Fibroblast of lung (primary cell): Measurements from ENCODE around the gene ITGB4. TPM values are rescaled to one million over a fixed set of nuclear protein-coding genes. Genes with fewer than 3 reads are reported as not detected.
A peak's percentile ranks its signal among the peaks of the same experiment; 100 is the strongest.

ENCODE experiments used
- DNase-seq, 2 donors: peaks; one replicate each; pipeline versions ENCODE4 v3.0.0 to v3.0.0-alpha.2; 2010; ENCODE audit warnings: low read depth in 2 of 2
- H2AFZ ChIP-seq: 2 replicates; pipeline ENCODE4 v1.5.1; 2012; ENCODE audit warnings: low read length, control low read depth, inconsistent platforms
- H3K27ac ChIP-seq: 2 replicates; pipeline ENCODE4 v1.5.1; 2011; ENCODE audit warnings: low read length, control low read depth; ENCODE audit not compliant: insufficient read depth
- H3K27me3 ChIP-seq: 2 replicates; pipeline ENCODE4 v1.5.1; 2011; ENCODE audit warnings: mild to moderate bottlenecking, low read length; ENCODE audit not compliant: control insufficient read depth, insufficient read depth
- H3K36me3 ChIP-seq: 2 replicates; pipeline ENCODE4 v1.5.1; 2011; ENCODE audit warnings: low read length; ENCODE audit not compliant: control insufficient read depth, insufficient read depth
- H3K4me1 ChIP-seq: 2 replicates; pipeline ENCODE4 v1.5.1; 2011; ENCODE audit warnings: low read length; ENCODE audit not compliant: control insufficient read depth, insufficient read depth; ENCODE audit errors: extremely low read depth
- H3K4me2 ChIP-seq: 2 replicates; pipeline ENCODE4 v1.5.1; 2011; ENCODE audit warnings: low read length, control low read depth; ENCODE audit not compliant: insufficient read depth; ENCODE audit errors: extremely low read depth
- H3K4me3 ChIP-seq, 4 experiments: fragments of 200-600 bp in 1 of 4; sonication (generic) in 1 of 4; replicated peaks in 1 of 4; 2 replicates each; pipeline ENCODE4 v1.5.1; 2011 to 2016; ENCODE audit warnings: low read length in 4 of 4, low read depth in 3 of 4, mild to moderate bottlenecking in 3 of 4, control low read depth in 2 of 4, inconsistent platforms in 1 of 4, mixed read lengths in 1 of 4; ENCODE audit not compliant: insufficient read depth in 1 of 4; ENCODE audit errors: control extremely low read depth in 1 of 4
- H3K79me2 ChIP-seq: 2 replicates; pipeline ENCODE4 v1.5.1; 2012; ENCODE audit warnings: mild to moderate bottlenecking, low read length, inconsistent platforms; ENCODE audit not compliant: control insufficient read depth, insufficient read depth
- H3K9ac ChIP-seq: 2 replicates; pipeline ENCODE4 v1.5.1; 2011; ENCODE audit warnings: mild to moderate bottlenecking, low read length, control low read depth; ENCODE audit not compliant: insufficient read depth
- H3K9me3 ChIP-seq: 2 replicates; pipeline ENCODE4 v1.5.1; 2012; ENCODE audit warnings: low read depth, low read length; ENCODE audit not compliant: control insufficient read depth, insufficient read depth
- H4K20me1 ChIP-seq: 2 replicates; pipeline ENCODE4 v1.5.1; 2011; ENCODE audit warnings: low read length; ENCODE audit not compliant: control insufficient read depth, insufficient read depth; ENCODE audit errors: extremely low read depth
- EZH2 ChIP-seq: IDR thresholded peaks from 2 replicates; pipeline ENCODE4 v1.5.1; 2012; ENCODE audit warnings: low read length, control low read depth, mild to moderate bottlenecking; ENCODE audit errors: missing control alignments
- polyA minus RNA-seq: library from RNA; depleted of rRNA, polyadenylated mRNA; stranded (reverse); fragments of >200 nt; gene quantifications from 2 replicates; pipeline ENCODE4 v1.2.3, GENCODE V29; 2011; ENCODE audit warnings: low replicate concordance
- polyA plus RNA-seq, 2 donors: library from polyadenylated mRNA; depleted of rRNA in 1 of 2; stranded (reverse) in 1 of 2; unstranded in 1 of 2; fragments of >200 nt; gene quantifications; 2 replicates each; pipeline ENCODE4 v1.2.1, GENCODE V29; 2011 to 2012; ENCODE audit warnings: missing spikeins in 1 of 2
- total RNA-seq: library from RNA; depleted of rRNA; stranded (reverse); fragments of >200 nt; gene quantifications from 2 replicates; pipeline ENCODE4 v1.2.1, GENCODE V29; 2014
- TF ChIP-seq, protein P1 (sequence below), 2 donors: IDR thresholded peaks in 1 of 2; conservative IDR thresholded peaks in 1 of 2; 1 replicate in 1 of 2; 2 replicates in 1 of 2; pipeline ENCODE4 v1.5.1; 2011 to 2012; ENCODE audit warnings: low read length in 2 of 2, control low read depth in 1 of 2, inconsistent platforms in 1 of 2, low read depth in 1 of 2, mild to moderate bottlenecking in 1 of 2

The ITGB4 gene
- total RNA-seq (0.17 and 0.26 TPM in 2 replicates), polyA plus RNA-seq (0.17 and 0.58 TPM in 2 replicates), polyA minus RNA-seq (0.08 and 0.11 TPM in 2 replicates)
- polyA plus RNA-seq (2012), result 1.2 and 1.4 TPM in 2 replicates

DNA sequence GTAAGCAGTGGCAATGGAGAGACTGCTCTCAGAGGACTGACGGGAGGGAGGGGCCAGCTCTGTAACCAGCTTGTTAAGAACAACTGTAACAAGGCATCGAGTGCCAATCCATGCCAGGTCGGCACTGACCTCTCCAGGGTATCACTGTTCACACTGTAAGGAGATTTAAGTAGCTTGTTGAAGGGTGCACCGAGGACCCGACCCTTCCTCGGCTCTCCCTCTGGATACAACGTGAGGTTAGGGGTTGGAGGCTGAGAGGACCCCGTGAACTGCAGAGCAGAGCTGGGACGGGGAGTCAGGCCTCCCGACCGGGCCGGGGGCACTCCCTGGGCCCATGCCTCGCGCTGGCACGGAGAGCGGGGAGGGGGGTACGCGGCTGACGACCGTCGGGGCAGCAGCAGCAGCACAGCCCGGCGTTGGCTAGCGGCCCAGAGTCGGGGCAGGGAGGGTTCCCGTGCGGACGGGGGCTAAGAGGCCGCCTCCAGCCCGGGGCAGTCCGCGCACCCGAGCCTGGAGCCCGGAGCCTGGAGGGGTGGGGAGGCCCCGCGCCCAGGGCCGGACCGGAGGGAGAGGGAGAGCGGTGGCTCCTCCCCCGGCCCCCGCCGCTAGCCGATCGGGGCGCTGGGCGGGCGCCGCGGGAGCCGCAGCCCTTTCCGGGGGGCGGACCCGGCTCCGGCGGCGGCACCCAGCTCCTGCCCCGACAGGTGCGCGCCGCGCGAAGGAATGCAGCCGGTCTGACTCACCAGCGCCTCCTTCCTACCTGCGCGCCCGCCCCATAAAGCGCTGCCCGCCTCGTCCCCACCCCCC, at the start of gene ITGB4:
Gene ITGB4 (plus strand): TSS at position 804 of the 807 bp plus-strand sequence. CDS start 3,245 bp downstream, outside the sequence.
- Histone ChIP-seq H3K27ac (no peak within 1 kb of the TSS), H3K9me3 (no peaks in the 10 kb centered on the region), H3K79me2 (no peaks in the 10 kb centered on the region), H2AFZ (no peak within 1 kb of the TSS), H3K27me3 (peaks cover 29% of the 10 kb centered on the region), H3K4me2 (no peak within 1 kb of the TSS), H3K36me3 (no peaks in the 10 kb centered on the region), H4K20me1 (no peaks in the 10 kb centered on the region), H3K4me1 (no peaks in the 10 kb centered on the region), H3K4me3 (no peak within 1 kb of the TSS), H3K9ac (no peak within 1 kb of the TSS)
- peak in 1 of 2 donors; percentile 3 for DNase-seq
- peak; percentile 99 for TF ChIP-seq EZH2
- TF ChIP-seq, protein P1, sequence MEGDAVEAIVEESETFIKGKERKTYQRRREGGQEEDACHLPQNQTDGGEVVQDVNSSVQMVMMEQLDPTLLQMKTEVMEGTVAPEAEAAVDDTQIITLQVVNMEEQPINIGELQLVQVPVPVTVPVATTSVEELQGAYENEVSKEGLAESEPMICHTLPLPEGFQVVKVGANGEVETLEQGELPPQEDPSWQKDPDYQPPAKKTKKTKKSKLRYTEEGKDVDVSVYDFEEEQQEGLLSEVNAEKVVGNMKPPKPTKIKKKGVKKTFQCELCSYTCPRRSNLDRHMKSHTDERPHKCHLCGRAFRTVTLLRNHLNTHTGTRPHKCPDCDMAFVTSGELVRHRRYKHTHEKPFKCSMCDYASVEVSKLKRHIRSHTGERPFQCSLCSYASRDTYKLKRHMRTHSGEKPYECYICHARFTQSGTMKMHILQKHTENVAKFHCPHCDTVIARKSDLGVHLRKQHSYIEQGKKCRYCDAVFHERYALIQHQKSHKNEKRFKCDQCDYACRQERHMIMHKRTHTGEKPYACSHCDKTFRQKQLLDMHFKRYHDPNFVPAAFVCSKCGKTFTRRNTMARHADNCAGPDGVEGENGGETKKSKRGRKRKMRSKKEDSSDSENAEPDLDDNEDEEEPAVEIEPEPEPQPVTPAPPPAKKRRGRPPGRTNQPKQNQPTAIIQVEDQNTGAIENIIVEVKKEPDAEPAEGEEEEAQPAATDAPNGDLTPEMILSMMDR (conservative IDR thresholded peaks at IDR 0.05 in 1 of 2, IDR thresholded peaks at IDR 0.05 in 1 of 2; ENCODE audit: low read depth in 1 of 2, low read length in 2 of 2), result no peak

DNA sequence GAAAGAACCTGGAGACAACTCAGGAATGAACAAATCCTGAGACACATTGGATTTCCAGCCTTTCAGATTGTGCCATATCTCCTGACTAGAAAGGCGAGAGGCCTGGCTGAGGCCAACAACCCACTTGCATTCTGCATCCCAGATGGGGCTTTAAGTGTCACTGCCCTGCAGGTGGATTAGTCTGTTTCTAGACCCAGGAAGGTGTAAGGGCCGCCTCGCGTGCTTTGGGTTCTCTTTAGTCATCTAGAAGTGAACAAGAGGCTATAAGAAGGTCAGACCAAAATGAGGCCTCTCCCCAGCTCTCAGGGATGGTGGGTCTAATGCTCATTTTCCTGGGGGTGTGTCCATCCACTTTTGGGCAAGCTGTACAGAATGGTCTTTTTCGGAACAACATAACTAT, 49.2 kb upstream of the ITGB4 start:
- peaks cover 3% of the 10 kb centered on the region for H4K20me1 ChIP-seq
- H3K9me3 ChIP-seq, result no peaks in the 10 kb centered on the region
- no peak overlapping the region for H3K27ac ChIP-seq
- peaks cover 3% of the 10 kb centered on the region for H3K4me1 ChIP-seq
- H3K36me3 ChIP-seq, result peaks cover 11% of the 10 kb centered on the region
- no peak overlapping the region for H3K9ac ChIP-seq
- H3K4me2 ChIP-seq, result no peak overlapping the region
- DNase-seq, result no peak
- peaks cover 51% of the 10 kb centered on the region for H3K79me2 ChIP-seq
- H2AFZ ChIP-seq, result no peak overlapping the region
- TF ChIP-seq, protein P1 (conservative IDR thresholded peaks at IDR 0.05 in 1 of 2, IDR thresholded peaks at IDR 0.05 in 1 of 2; ENCODE audit: low read depth in 1 of 2, low read length in 2 of 2), result no peak
- TF ChIP-seq EZH2, result no peak
- H3K27me3 ChIP-seq, result no peaks in the 10 kb centered on the region
- no peak overlapping the region for H3K4me3 ChIP-seq

DNA sequence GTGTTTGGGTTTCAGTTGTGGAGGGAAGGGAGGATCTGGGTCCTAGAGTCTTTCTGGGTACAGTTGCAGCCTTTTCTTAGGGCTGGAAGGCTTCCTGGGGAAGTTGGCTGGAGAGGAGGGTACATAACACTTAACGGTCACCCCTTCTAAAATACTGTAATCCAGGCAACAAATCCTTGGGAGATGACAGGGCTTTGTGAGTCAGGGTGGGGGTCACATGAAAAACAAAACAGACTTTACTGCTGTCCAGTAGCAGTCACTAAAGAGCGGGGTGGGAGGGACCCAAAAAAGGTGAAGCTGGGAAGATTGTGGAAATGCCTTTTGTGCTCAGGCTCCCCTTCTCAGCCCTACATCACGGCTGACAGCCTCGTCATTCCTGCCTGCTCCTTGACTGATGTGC, 47.8 kb upstream of the ITGB4 start:
- Histone ChIP-seq H3K4me2 (no peak overlapping the region), H3K4me3 (no peak overlapping the region), H3K27ac (no peak overlapping the region), H2AFZ (no peak overlapping the region), H3K79me2 (peaks cover 40% of the 10 kb centered on the region), H3K9me3 (no peaks in the 10 kb centered on the region), H3K36me3 (peaks cover 11% of the 10 kb centered on the region), H4K20me1 (peaks cover 3% of the 10 kb centered on the region), H3K4me1 (peaks cover 1% of the 10 kb centered on the region), H3K9ac (no peak overlapping the region), H3K27me3 (no peaks in the 10 kb centered on the region)
- DNase-seq, result no peak
- TF ChIP-seq, protein P1 (conservative IDR thresholded peaks at IDR 0.05 in 1 of 2, IDR thresholded peaks at IDR 0.05 in 1 of 2; ENCODE audit: low read depth in 1 of 2, low read length in 2 of 2), result no peak
- TF ChIP-seq EZH2, result no peak
